Suprapubic skin (tissue), 4 donors: ENCODE data around the gene ATP5F1C. TPM values are rescaled to one million over a fixed set of nuclear protein-coding genes. Genes with fewer than 3 reads are reported as not detected.

Experiments used
- DNase-seq, 2 donors: peaks; one replicate each; pipeline ENCODE4 v3.0.0-alpha.2; 2019; ENCODE audit warnings: low spot score in 2 of 2
- H3K27ac ChIP-seq: fragments of 200-600 bp; sonication (generic); one replicate; pipeline ENCODE4 v1.5.1; 2019
- H3K27me3 ChIP-seq: fragments of 200-600 bp; sonication (generic); one replicate; pipeline ENCODE4 v1.5.1; 2019
- H3K36me3 ChIP-seq: fragments of 200-600 bp; sonication (generic); one replicate; pipeline ENCODE4 v1.5.1; 2019
- H3K4me1 ChIP-seq: fragments of 200-600 bp; sonication (generic); one replicate; pipeline ENCODE4 v1.5.1; 2019
- H3K4me3 ChIP-seq: fragments of 200-600 bp; sonication (generic); one replicate; pipeline ENCODE4 v1.5.1; 2019; ENCODE audit warnings: mild to moderate bottlenecking
- H3K9me3 ChIP-seq: fragments of 200-600 bp; sonication (generic); one replicate; pipeline ENCODE4 v1.5.1; 2019
- CTCF ChIP-seq, 2 donors: fragments of 200-600 bp in 1 of 2; fragments of 450-650 bp in 1 of 2; sonication (generic) in 1 of 2; IDR thresholded peaks; one replicate each; pipeline ENCODE4 v1.5.1; 2016 to 2019; ENCODE audit warnings: antibody characterized with exemption in 2 of 2, mild to moderate bottlenecking in 1 of 2, moderate library complexity in 1 of 2
- EP300 ChIP-seq: sonication (generic); formaldehyde crosslinking; IDR thresholded peaks from one replicate; pipeline ENCODE4 v1.6.1; 2017; ENCODE audit warnings: antibody characterized with exemption
- POLR2A ChIP-seq, 2 donors: fragments of 450-650 bp; IDR thresholded peaks; one replicate each; pipeline ENCODE4 v1.6.1; 2017; ENCODE audit warnings: antibody characterized with exemption in 2 of 2, mild to moderate bottlenecking in 2 of 2, moderate library complexity in 2 of 2
- POLR2AphosphoS5 ChIP-seq, 3 donors: sonication (generic); formaldehyde crosslinking; IDR thresholded peaks; one replicate each; pipeline ENCODE4 v1.6.1; 2017; ENCODE audit warnings: antibody characterized with exemption in 3 of 3
- WGBS: methylation state at CpG from one replicate; pipeline ENCODE4 v1.1.5; 2018; 5-methylcytosine and 5-hydroxymethylcytosine counted together
- total RNA-seq, 4 donors: library from RNA; depleted of rRNA; stranded (reverse); fragments of >200 nt; gene quantifications; one replicate each; pipeline ENCODE4 v1.1.0, GENCODE V29; 2016

ATP5F1C gene
- total RNA-seq, 4 donors from 2014 or later = 188 to 226 (median 205) TPM

GRCh38 chr10:7817576-7817975 lies 29.6 kb downstream of the ATP5F1C start:
- DNase-seq = no peak
- H3K27ac ChIP-seq = no peak overlapping the region
- no peak for TF ChIP-seq POLR2AphosphoS5 (IDR thresholded peaks at IDR 0.05)
- no peak for TF ChIP-seq EP300
- no peak for TF ChIP-seq POLR2A (IDR thresholded peaks at IDR 0.05)
- TF ChIP-seq CTCF (IDR thresholded peaks at IDR 0.05) = no peak
- no peaks in the 10 kb centered on the region for H3K9me3 ChIP-seq
- no peaks in the 10 kb centered on the region for H3K27me3 ChIP-seq
- WGBS = 22% methylated on average over 12 of the region's 12 CpGs
- H3K4me3 ChIP-seq = peak overlapping the region; percentile 97
- H3K36me3 ChIP-seq = no peaks in the 10 kb centered on the region
- H3K4me1 ChIP-seq = peaks cover 17% of the 10 kb centered on the region

GRCh38 chr10:7817984-7818294 lies 30.0 kb downstream of the ATP5F1C start:
- H3K9me3 ChIP-seq = no peaks in the 10 kb centered on the region
- peaks cover 17% of the 10 kb centered on the region for H3K4me1 ChIP-seq
- TF ChIP-seq EP300 = no peak
- no peak for TF ChIP-seq POLR2A (IDR thresholded peaks at IDR 0.05)
- no peak for TF ChIP-seq CTCF (IDR thresholded peaks at IDR 0.05)
- no peak for TF ChIP-seq POLR2AphosphoS5 (IDR thresholded peaks at IDR 0.05)
- no peak overlapping the region for H3K27ac ChIP-seq
- DNase-seq = no peak
- H3K36me3 ChIP-seq = peaks cover 3% of the 10 kb centered on the region
- peak overlapping the region; percentile 97 for H3K4me3 ChIP-seq
- 0% methylated on average over 10 of the region's 10 CpGs for WGBS
- no peaks in the 10 kb centered on the region for H3K27me3 ChIP-seq

GRCh38 chr10:7818295-7819120 lies 30.5 kb downstream of the ATP5F1C start, which contains the start of gene TAF3:
TSS of gene TAF3 (plus strand) at chr10:7818505. CDS start at chr10:7818710, 205 bp downstream.
- Histone ChIP-seq H3K4me1 (peaks cover 17% of the 10 kb centered on the region), H3K27ac (peak within 1 kb of the TSS; percentile 80), H3K36me3 (peaks cover 3% of the 10 kb centered on the region), H3K27me3 (no peaks in the 10 kb centered on the region), H3K9me3 (no peaks in the 10 kb centered on the region), H3K4me3 (peak within 1 kb of the TSS; percentile 97)
- WGBS = under 1% methylated on average over 32 of the region's 77 CpGs
- DNase-seq = peak; percentile 94 to 95
- TF ChIP-seq POLR2A (IDR thresholded peaks at IDR 0.05) (peak in 1 of 2 donors; percentile 46), POLR2AphosphoS5 (IDR thresholded peaks at IDR 0.05) (peak in 1 of 3 donors; percentile 80), EP300 (no peak)

- DNase-seq = no peak
- H3K4me1 ChIP-seq = peaks cover 17% of the 10 kb centered on the region
- peaks cover 5% of the 10 kb centered on the region for H3K36me3 ChIP-seq
- no peak for TF ChIP-seq CTCF (IDR thresholded peaks at IDR 0.05)
- no peak for TF ChIP-seq POLR2AphosphoS5 (IDR thresholded peaks at IDR 0.05)
- no peak for TF ChIP-seq POLR2A (IDR thresholded peaks at IDR 0.05)
- TF ChIP-seq EP300 = no peak
- peak overlapping the region; percentile 97 for H3K4me3 ChIP-seq
- WGBS = 2% methylated on average over 17 of the region's 17 CpGs
- no peaks in the 10 kb centered on the region for H3K27me3 ChIP-seq
- no peaks in the 10 kb centered on the region for H3K9me3 ChIP-seq
- H3K27ac ChIP-seq = no peak overlapping the region
Observed at GRCh38 chr10:7819121-7819460, 31.1 kb downstream of the ATP5F1C start.

- DNase-seq = no peak
- H3K27me3 ChIP-seq = no peaks in the 10 kb centered on the region
- H3K4me3 ChIP-seq = no peak overlapping the region
- TF ChIP-seq EP300 (no peak), CTCF (IDR thresholded peaks at IDR 0.05) (no peak), POLR2A (IDR thresholded peaks at IDR 0.05) (no peak), POLR2AphosphoS5 (IDR thresholded peaks at IDR 0.05) (no peak)
- no peak overlapping the region for H3K27ac ChIP-seq
- WGBS = 91% methylated on average over 3 of the region's 3 CpGs
- no peaks in the 10 kb centered on the region for H3K9me3 ChIP-seq
- H3K36me3 ChIP-seq = peaks cover 40% of the 10 kb centered on the region
- peaks cover 11% of the 10 kb centered on the region for H3K4me1 ChIP-seq
Observed at GRCh38 chr10:7824251-7824650, 36.3 kb downstream of the ATP5F1C start.
